GM12801 (cell line): Measurements from ENCODE around the gene GBGT1.

Experiments
- CTCF ChIP-seq: IDR thresholded peaks from one replicate; pipeline ENCODE4 v1.5.1; 2011; ENCODE audit warnings: control low read depth; ENCODE audit not compliant: insufficient read length; ENCODE audit errors: extremely low read depth

Gene GBGT1

DNA sequence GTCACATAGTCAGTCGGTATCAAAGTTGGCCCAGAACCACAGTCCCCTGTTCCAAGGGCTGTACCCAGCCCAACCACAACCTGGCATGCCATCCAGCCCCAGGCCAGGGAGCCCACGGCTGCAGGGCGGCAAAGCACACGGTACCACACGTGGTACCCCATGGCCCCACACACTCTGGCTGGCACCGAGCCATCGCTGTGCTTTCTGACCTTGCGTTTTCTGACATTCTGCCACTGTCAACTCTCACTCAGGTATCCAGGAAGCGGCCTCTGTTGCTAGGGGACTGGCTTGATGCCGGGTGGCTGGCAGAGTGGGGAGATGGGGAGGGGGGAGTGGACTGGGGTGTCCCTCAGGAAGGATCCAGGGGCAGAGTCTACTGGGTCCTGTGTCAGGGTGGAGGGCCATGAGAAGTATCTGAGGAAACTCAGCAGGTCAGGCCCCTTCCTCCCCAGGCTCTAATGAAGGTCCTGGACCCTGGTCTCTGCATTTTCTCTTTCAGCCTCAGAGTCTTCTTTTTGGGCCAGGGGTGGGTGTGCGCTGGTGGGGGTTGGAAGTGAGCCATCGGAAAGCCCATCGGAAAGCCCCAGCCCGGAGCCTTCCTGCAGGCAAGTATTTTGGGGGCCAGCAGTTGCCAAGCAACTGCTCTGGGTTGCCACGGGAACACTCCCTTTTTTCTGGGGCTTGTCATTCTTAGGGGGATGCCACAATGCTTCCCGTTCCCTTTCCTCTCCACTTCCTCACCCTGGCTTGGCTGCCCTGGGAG lies 21.7 kb downstream of the GBGT1 start:
- no peak for TF ChIP-seq CTCF

GRCh38 chr9:133140606-133141005 lies 23.1 kb downstream of the GBGT1 start:
- TF ChIP-seq CTCF = no peak

DNA sequence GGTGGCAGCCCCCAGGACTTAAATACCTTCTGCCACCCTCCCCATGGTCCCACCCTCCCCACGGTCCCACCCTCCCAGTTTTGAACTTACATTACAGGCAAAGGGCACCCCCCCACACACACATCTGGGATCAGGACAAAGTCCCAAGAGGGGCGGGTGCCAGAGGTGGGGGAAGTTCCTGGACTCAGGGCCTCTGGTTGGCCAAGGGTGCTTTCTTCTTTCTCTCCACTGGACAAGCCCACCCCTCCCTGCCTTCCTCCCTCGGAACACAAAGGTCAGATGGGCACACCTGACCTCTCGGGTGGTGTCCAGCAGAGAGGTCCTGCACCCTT lies 23.6 kb downstream of the GBGT1 start:
- no peak for TF ChIP-seq CTCF

DNA sequence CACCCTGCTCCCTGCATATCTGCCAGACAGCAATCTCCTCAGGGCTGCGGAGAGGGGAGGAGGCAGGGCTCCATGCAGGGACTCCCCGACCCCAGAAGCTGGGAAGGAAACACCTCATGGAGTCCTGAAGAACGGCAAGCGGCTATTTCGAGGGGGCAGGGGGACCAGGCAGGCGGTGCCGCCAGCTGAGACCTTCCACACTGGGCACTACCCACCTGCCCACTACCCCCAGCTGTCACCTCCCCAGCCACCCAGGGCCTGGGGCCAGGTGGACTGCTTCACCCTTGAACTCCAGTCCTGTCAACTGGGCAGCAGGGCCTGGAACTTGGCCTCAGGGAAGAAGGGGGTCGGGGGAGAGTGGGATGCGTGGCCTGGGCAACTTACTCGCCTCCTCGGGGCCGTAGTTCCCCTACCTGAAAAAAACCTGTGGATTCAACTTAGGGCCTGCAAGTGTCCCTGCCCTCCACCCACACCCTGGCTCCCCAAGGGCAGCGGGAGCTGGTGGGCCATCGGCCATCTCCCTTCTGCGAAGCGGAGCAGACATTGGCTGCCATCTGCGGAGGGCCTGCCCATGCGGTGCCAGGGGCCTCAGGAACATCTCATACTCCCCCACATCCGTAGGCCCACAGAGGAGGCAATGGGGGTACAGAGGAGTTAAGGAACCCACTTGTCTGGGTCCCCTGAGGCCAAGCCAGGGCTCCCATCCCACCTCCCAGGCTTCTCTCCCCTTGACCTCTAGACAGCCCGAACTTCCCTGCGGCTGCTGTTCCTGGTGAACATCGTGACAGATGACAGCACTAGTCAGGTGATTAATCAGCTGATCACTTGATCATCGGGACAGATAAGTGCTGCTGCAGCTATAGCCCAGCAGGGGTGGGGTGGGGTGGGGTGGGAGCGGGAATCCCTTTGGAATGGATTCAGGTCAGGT lies 24.2 kb downstream of the GBGT1 start:
- TF ChIP-seq CTCF = no peak

GRCh38 chr9:133137451-133138231 lies 26.1 kb downstream of the GBGT1 start:
- TF ChIP-seq CTCF = no peak

- no peak for TF ChIP-seq CTCF
These were observed 28.5 kb downstream of the GBGT1 start for GRCh38 chr9:133135146-133135745.
